ENCODE data around the gene TBC1D2. TPM values are rescaled to one million over a fixed set of nuclear protein-coding genes. Genes with fewer than 3 reads are reported as not detected.

Gene TBC1D2
- total and polyA plus RNA-seq, 2 donors (not counting 1 experiment from before 2014, with no cell fraction given): 7.5 to 24.9 TPM

DNA sequence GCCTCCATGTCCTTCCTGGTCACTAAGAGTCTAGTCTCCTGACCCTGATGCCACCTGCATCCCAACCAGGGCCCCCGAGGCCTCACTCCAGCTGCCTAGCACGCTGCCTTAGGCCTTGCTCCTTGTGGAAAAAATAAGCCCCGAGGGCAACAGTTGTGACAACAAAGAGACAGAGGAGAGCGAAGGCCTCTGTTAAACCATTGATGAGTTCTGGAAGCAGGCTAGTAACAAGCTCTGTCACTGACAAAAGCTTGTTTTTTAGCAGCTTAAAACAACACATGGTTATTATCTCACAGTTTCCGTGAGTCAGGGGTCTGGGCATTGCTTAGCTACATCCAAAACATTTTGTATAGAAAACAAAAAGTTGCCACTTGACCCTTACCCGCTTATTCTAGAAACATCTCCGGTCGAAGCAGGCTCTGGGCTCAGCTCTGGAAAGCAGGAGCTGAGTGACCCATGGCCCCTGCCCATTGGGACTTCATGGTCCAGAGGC, 48.2 kb upstream of the TBC1D2 start:
- Histone ChIP-seq H3K4me3 (replicated peaks in 1 of 4; ENCODE audit: control extremely low read depth in 1 of 4, insufficient read depth in 1 of 4, low read depth in 3 of 4, low read length in 4 of 4) (no peak overlapping the region), H3K27ac (ENCODE audit: insufficient read depth, low read length) (no peak overlapping the region), H3K79me2 (ENCODE audit: control insufficient read depth, insufficient read depth, low read length) (no peaks in the 10 kb centered on the region), H3K4me2 (ENCODE audit: extremely low read depth, insufficient read depth, low read length) (no peak overlapping the region), H3K36me3 (ENCODE audit: control insufficient read depth, insufficient read depth, low read length) (no peaks in the 10 kb centered on the region), H3K9me3 (ENCODE audit: control insufficient read depth, insufficient read depth, low read depth, low read length) (no peaks in the 10 kb centered on the region), H3K27me3 (ENCODE audit: control insufficient read depth, insufficient read depth, low read length) (no peaks in the 10 kb centered on the region), H2AFZ (ENCODE audit: low read length) (no peak overlapping the region), H4K20me1 (ENCODE audit: control insufficient read depth, extremely low read depth, insufficient read depth, low read length) (no peaks in the 10 kb centered on the region), H3K9ac (ENCODE audit: insufficient read depth, low read length) (no peak overlapping the region), H3K4me1 (ENCODE audit: control insufficient read depth, extremely low read depth, insufficient read depth, low read length) (no peaks in the 10 kb centered on the region)
- no peak for TF ChIP-seq EZH2 (IDR thresholded peaks at IDR 0.05; ENCODE audit: low read length, missing control alignments)
- TF ChIP-seq, protein P1, sequence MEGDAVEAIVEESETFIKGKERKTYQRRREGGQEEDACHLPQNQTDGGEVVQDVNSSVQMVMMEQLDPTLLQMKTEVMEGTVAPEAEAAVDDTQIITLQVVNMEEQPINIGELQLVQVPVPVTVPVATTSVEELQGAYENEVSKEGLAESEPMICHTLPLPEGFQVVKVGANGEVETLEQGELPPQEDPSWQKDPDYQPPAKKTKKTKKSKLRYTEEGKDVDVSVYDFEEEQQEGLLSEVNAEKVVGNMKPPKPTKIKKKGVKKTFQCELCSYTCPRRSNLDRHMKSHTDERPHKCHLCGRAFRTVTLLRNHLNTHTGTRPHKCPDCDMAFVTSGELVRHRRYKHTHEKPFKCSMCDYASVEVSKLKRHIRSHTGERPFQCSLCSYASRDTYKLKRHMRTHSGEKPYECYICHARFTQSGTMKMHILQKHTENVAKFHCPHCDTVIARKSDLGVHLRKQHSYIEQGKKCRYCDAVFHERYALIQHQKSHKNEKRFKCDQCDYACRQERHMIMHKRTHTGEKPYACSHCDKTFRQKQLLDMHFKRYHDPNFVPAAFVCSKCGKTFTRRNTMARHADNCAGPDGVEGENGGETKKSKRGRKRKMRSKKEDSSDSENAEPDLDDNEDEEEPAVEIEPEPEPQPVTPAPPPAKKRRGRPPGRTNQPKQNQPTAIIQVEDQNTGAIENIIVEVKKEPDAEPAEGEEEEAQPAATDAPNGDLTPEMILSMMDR (conservative IDR thresholded peaks at IDR 0.05 in 1 of 2, IDR thresholded peaks at IDR 0.05 in 1 of 2; ENCODE audit: low read depth in 1 of 2, low read length in 2 of 2): no peak
- no peak for DNase-seq (ENCODE audit: low read depth in 2 of 2)

- Histone ChIP-seq H3K4me1 (ENCODE audit: control insufficient read depth, extremely low read depth, insufficient read depth, low read length) (no peaks in the 10 kb centered on the region), H2AFZ (ENCODE audit: low read length) (no peak overlapping the region)
These were observed 47.6 kb upstream of the TBC1D2 start for GRCh38 chr9:98302938-98303632.

DNA sequence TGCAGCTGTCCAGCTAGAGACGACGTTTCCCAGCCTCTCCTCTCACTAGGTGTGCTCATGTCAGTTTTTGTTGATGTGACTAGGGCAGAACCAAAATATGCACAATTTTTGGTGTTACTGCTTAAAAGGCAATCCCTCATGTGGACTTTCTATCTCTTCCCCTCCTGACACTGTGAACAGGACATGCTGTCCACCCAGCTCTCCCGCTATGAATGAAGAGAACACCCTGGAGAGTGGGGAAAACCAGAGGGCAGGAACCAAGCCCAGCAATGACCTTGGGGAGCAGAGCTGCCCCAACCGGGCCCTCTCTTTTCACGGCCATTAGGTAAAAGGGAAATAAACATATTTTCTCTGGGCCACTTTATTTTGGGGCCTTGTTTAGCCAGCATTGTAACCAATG, 46.7 kb upstream of the TBC1D2 start:
- Histone ChIP-seq H4K20me1 (ENCODE audit: control insufficient read depth, extremely low read depth, insufficient read depth, low read length) (no peaks in the 10 kb centered on the region), H3K27me3 (ENCODE audit: control insufficient read depth, insufficient read depth, low read length) (no peaks in the 10 kb centered on the region), H3K79me2 (ENCODE audit: control insufficient read depth, insufficient read depth, low read length) (no peaks in the 10 kb centered on the region), H3K36me3 (ENCODE audit: control insufficient read depth, insufficient read depth, low read length) (no peaks in the 10 kb centered on the region), H3K4me1 (ENCODE audit: control insufficient read depth, extremely low read depth, insufficient read depth, low read length) (no peaks in the 10 kb centered on the region), H3K9ac (ENCODE audit: insufficient read depth, low read length) (no peak overlapping the region), H2AFZ (ENCODE audit: low read length) (no peak overlapping the region), H3K27ac (ENCODE audit: insufficient read depth, low read length) (no peak overlapping the region), H3K4me2 (ENCODE audit: extremely low read depth, insufficient read depth, low read length) (no peak overlapping the region), H3K4me3 (replicated peaks in 1 of 4; ENCODE audit: control extremely low read depth in 1 of 4, insufficient read depth in 1 of 4, low read depth in 3 of 4, low read length in 4 of 4) (no peak overlapping the region), H3K9me3 (ENCODE audit: control insufficient read depth, insufficient read depth, low read depth, low read length) (no peaks in the 10 kb centered on the region)
- DNase-seq (ENCODE audit: low read depth in 2 of 2): no peak
- no peak for TF ChIP-seq EZH2 (IDR thresholded peaks at IDR 0.05; ENCODE audit: low read length, missing control alignments)
- TF ChIP-seq, protein P1 (conservative IDR thresholded peaks at IDR 0.05 in 1 of 2, IDR thresholded peaks at IDR 0.05 in 1 of 2; ENCODE audit: low read depth in 1 of 2, low read length in 2 of 2): no peak

More at GRCh38 chr9:98302938-98303632, 47.6 kb upstream of the TBC1D2 start:
- Histone ChIP-seq H4K20me1 (ENCODE audit: control insufficient read depth, extremely low read depth, insufficient read depth, low read length) (no peaks in the 10 kb centered on the region), H3K4me3 (replicated peaks in 1 of 4; ENCODE audit: control extremely low read depth in 1 of 4, insufficient read depth in 1 of 4, low read depth in 3 of 4, low read length in 4 of 4) (no peak overlapping the region), H3K27ac (ENCODE audit: insufficient read depth, low read length) (no peak overlapping the region), H3K36me3 (ENCODE audit: control insufficient read depth, insufficient read depth, low read length) (no peaks in the 10 kb centered on the region), H3K9me3 (ENCODE audit: control insufficient read depth, insufficient read depth, low read depth, low read length) (no peaks in the 10 kb centered on the region), H3K79me2 (ENCODE audit: control insufficient read depth, insufficient read depth, low read length) (no peaks in the 10 kb centered on the region), H3K9ac (ENCODE audit: insufficient read depth, low read length) (no peak overlapping the region), H3K27me3 (ENCODE audit: control insufficient read depth, insufficient read depth, low read length) (no peaks in the 10 kb centered on the region), H3K4me2 (ENCODE audit: extremely low read depth, insufficient read depth, low read length) (no peak overlapping the region)
- no peak for DNase-seq (ENCODE audit: low read depth in 2 of 2)
- no peak for TF ChIP-seq EZH2 (IDR thresholded peaks at IDR 0.05; ENCODE audit: low read length, missing control alignments)
- TF ChIP-seq, protein P1 (conservative IDR thresholded peaks at IDR 0.05 in 1 of 2, IDR thresholded peaks at IDR 0.05 in 1 of 2; ENCODE audit: low read depth in 1 of 2, low read length in 2 of 2): no peak

Measured in fibroblast of lung (primary cell).